CD8-positive, alpha-beta memory T cell (primary cell): Measurements from ENCODE around the gene PALLD. TPM values are rescaled to one million over a fixed set of nuclear protein-coding genes. Genes with fewer than 3 reads are reported as not detected.

Experiments
- CTCF ChIA-PET: fragments of 350-600 bp; sonication (Branson Sonifier 250); formaldehyde crosslinking; loops from one replicate; lab custom pipeline; 2021; ENCODE audit warnings: antibody characterized with exemption; lab: Charles Lee
- POLR2A ChIA-PET: fragments of 350-600 bp; sonication (Branson Sonifier 250); formaldehyde crosslinking; loops from one replicate; lab custom pipeline; 2021; ENCODE audit warnings: antibody characterized with exemption; lab: Charles Lee
- DNase-seq, 5 donors: peaks; one replicate each; pipeline versions ENCODE4 v3.0.0 to v3.0.0-alpha.2; 2020 to 2022; ENCODE audit warnings: mixed read lengths in 1 of 5
- H3K27ac ChIP-seq: one replicate; pipeline ENCODE4 v1.7.0; 2013; ENCODE audit warnings: low read depth, mild to moderate bottlenecking, low read length, moderate library complexity
- H3K27me3 ChIP-seq: 2 replicates; pipeline ENCODE4 v1.7.0; 2013; ENCODE audit warnings: low read length, mild to moderate bottlenecking; ENCODE audit not compliant: insufficient read depth, poor library complexity, severe bottlenecking
- H3K36me3 ChIP-seq: 2 replicates; pipeline ENCODE4 v1.7.0; 2013; ENCODE audit warnings: mild to moderate bottlenecking, low read length, moderate library complexity; ENCODE audit not compliant: insufficient read depth
- H3K4me1 ChIP-seq: 2 replicates; pipeline ENCODE4 v1.7.0; 2013; ENCODE audit warnings: mild to moderate bottlenecking, low read length, moderate library complexity; ENCODE audit not compliant: insufficient read depth
- H3K4me3 ChIP-seq: 2 replicates; pipeline ENCODE4 v1.7.0; 2013; ENCODE audit warnings: mild to moderate bottlenecking, low read length
- H3K9me3 ChIP-seq: 2 replicates; pipeline ENCODE4 v1.7.0; 2013; ENCODE audit warnings: mild to moderate bottlenecking, low read length
- H3K27ac Mint-ChIP-seq, 8 donors: one replicate each; pipeline ENCODE4 v1.8.0; 2020 to 2021; ENCODE audit warnings: mixed read lengths in 8 of 8, mild to moderate bottlenecking in 6 of 8, inconsistent platforms in 3 of 8, moderate library complexity in 3 of 8
- H3K27me3 Mint-ChIP-seq, 2 donors: one replicate each; pipeline ENCODE4 v1.8.0; 2020 to 2021; ENCODE audit warnings: mixed read lengths in 2 of 2, mild to moderate bottlenecking in 1 of 2, moderate library complexity in 1 of 2
- H3K36me3 Mint-ChIP-seq, 3 donors: one replicate each; pipeline ENCODE4 v1.8.0; 2020 to 2021; ENCODE audit warnings: mixed read lengths in 3 of 3, inconsistent platforms in 1 of 3, mild to moderate bottlenecking in 1 of 3
- H3K4me1 Mint-ChIP-seq, 3 donors: one replicate each; pipeline ENCODE4 v1.8.0; 2020 to 2021; ENCODE audit warnings: mixed read lengths in 3 of 3, inconsistent platforms in 1 of 3, mild to moderate bottlenecking in 1 of 3
- H3K4me3 Mint-ChIP-seq, 7 donors: one replicate each; pipeline ENCODE4 v1.8.0; 2020 to 2021; ENCODE audit warnings: mixed read lengths in 7 of 7, mild to moderate bottlenecking in 6 of 7, moderate library complexity in 4 of 7, inconsistent platforms in 2 of 7
- H3K9me3 Mint-ChIP-seq, 5 donors: one replicate each; pipeline ENCODE4 v1.8.0; 2020 to 2022; ENCODE audit warnings: mixed read lengths in 5 of 5, mild to moderate bottlenecking in 3 of 5, moderate library complexity in 2 of 5, inconsistent platforms in 1 of 5
- polyA plus RNA-seq: library from polyadenylated mRNA; unstranded; fragments of 300-500 nt; fragmentation: Illumina TruSeq; gene quantifications from one replicate; pipeline ENCODE4 v1.2.3, GENCODE V29; 2021
- total RNA-seq, 2 experiments: library from RNA; stranded (reverse); gene quantifications; one replicate each; pipeline ENCODE4 v1.2.3, GENCODE V29; 2021

The PALLD gene
- total and polyA plus RNA-seq, 3 experiments from 2014 or later, result 0.35 to 0.97 (median 0.47) TPM

DNA sequence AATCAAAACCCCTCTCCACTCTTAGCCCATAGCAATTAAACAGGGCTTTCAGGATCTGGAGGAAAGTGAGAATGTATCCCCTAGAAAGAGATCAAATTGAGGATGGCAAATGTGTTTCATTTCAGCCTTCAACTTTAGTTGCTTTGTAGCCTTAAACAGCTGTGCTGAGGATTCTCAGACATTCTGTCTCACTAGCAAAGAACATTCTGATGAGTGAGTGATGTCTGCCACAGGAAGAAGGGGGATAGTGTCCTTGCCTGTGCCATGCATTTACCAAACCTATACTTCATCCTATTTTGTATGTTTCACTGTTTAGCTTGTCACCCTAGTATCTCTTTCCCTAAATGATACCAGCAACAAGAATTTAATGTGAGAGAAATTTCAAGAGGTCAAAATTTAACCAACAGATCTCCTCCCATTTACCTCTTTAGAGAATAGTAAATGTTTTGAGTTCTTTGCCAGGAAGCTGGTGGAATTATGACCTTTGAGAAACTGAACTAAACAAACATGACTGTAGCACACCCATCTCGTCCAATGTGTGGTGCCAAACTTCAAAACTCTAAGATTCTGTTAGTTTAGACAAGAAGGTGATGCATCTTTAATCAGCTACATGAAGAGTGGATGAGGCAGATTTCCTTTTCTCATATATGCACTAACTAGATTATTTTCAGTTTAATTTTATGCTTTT lies 165.6 kb downstream of the PALLD start:
- Histone ChIP-seq H3K27me3 (no peaks in the 10 kb centered on the region), H3K4me3 (no peak overlapping the region), H3K36me3 (no peaks in the 10 kb centered on the region), H3K27ac (no peak overlapping the region), H3K4me1 (no peaks in the 10 kb centered on the region), H3K9me3 (no peaks in the 10 kb centered on the region)
- no peaks in the 10 kb centered on the region for H3K9me3 Mint-ChIP-seq
- no peaks in the 10 kb centered on the region for H3K4me1 Mint-ChIP-seq
- H3K36me3 Mint-ChIP-seq, result no peaks in the 10 kb centered on the region
- no peak overlapping the region for H3K4me3 Mint-ChIP-seq
- no peak for DNase-seq
- ChIA-PET CTCF (no interaction called here), POLR2A (no interaction called here)
- peaks cover 1 to 3% of the 10 kb centered on the region in 2 donors for H3K27me3 Mint-ChIP-seq
- no peak overlapping the region for H3K27ac Mint-ChIP-seq

- no peak overlapping the region for H3K4me3 ChIP-seq
- H3K27ac ChIP-seq, result no peak overlapping the region
- H3K27ac Mint-ChIP-seq, result no peak overlapping the region
- H3K4me1 Mint-ChIP-seq, result no peaks in the 10 kb centered on the region
- H3K4me1 ChIP-seq, result no peaks in the 10 kb centered on the region
- no peaks in the 10 kb centered on the region for H3K27me3 ChIP-seq
- H3K27me3 Mint-ChIP-seq, result peaks cover 0 to 1% of the 10 kb centered on the region in 2 donors
- no peaks in the 10 kb centered on the region for H3K36me3 ChIP-seq
- ChIA-PET CTCF (no interaction called here), POLR2A (no interaction called here)
- no peak overlapping the region for H3K4me3 Mint-ChIP-seq
- H3K9me3 ChIP-seq, result no peaks in the 10 kb centered on the region
- no peak for DNase-seq
- no peaks in the 10 kb centered on the region for H3K36me3 Mint-ChIP-seq
- H3K9me3 Mint-ChIP-seq, result no peaks in the 10 kb centered on the region
Observed at GRCh38 chr4:168664242-168664891, 167.5 kb downstream of the PALLD start.

DNA sequence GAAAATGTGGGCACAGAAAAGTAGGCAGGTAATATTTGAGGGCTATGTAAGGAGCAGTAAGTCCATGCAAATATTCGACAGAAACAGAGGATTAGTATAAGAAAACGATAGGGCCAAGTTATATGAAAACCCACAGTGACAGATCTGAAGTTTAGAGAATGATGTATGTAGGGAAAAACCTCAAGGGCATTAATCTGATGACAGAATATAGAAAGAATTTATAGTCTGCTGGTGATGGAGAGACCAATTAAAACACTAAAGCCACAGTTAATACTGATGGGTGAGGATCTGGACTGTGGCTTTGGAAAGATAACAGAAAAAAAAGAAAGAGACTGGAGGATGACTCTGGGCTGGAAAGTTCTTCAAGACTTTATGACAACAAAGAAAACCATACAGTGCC lies 169.7 kb downstream of the PALLD start:
- Mint-ChIP-seq H3K4me1 (no peaks in the 10 kb centered on the region), H3K27me3 (peaks cover 0 to 1% of the 10 kb centered on the region in 2 donors), H3K36me3 (no peaks in the 10 kb centered on the region), H3K9me3 (no peaks in the 10 kb centered on the region), H3K4me3 (no peak overlapping the region), H3K27ac (no peak overlapping the region)
- POLR2A ChIA-PET, result no interaction called here
- Histone ChIP-seq H3K9me3 (no peaks in the 10 kb centered on the region), H3K4me1 (no peaks in the 10 kb centered on the region), H3K27ac (no peak overlapping the region), H3K27me3 (no peaks in the 10 kb centered on the region), H3K4me3 (no peak overlapping the region), H3K36me3 (no peaks in the 10 kb centered on the region)
- DNase-seq, result no peak
- CTCF ChIA-PET, result no interaction called here

GRCh38 chr4:168667376-168667775 lies 170.5 kb downstream of the PALLD start:
- H3K9me3 Mint-ChIP-seq, result no peaks in the 10 kb centered on the region

GRCh38 chr4:168667921-168668320 lies 171.1 kb downstream of the PALLD start:
- Histone ChIP-seq H3K9me3 (no peaks in the 10 kb centered on the region), H3K4me1 (no peaks in the 10 kb centered on the region), H3K27me3 (no peaks in the 10 kb centered on the region), H3K36me3 (no peaks in the 10 kb centered on the region), H3K4me3 (no peak overlapping the region), H3K27ac (no peak overlapping the region)
- H3K36me3 Mint-ChIP-seq, result no peaks in the 10 kb centered on the region
- POLR2A ChIA-PET, result no interaction called here
- no peaks in the 10 kb centered on the region for H3K4me1 Mint-ChIP-seq
- H3K9me3 Mint-ChIP-seq, result no peaks in the 10 kb centered on the region
- DNase-seq, result no peak
- H3K4me3 Mint-ChIP-seq, result no peak overlapping the region
- no peaks in the 10 kb centered on the region for H3K27me3 Mint-ChIP-seq
- H3K27ac Mint-ChIP-seq, result peak overlapping the region in 1 of 8 donors; percentile 39
- CTCF ChIA-PET, result no interaction called here

More at GRCh38 chr4:168667376-168667775, 170.5 kb downstream of the PALLD start:
- Histone ChIP-seq H3K9me3 (no peaks in the 10 kb centered on the region), H3K27ac (no peak overlapping the region), H3K4me3 (no peak overlapping the region), H3K36me3 (no peaks in the 10 kb centered on the region), H3K27me3 (no peaks in the 10 kb centered on the region), H3K4me1 (no peaks in the 10 kb centered on the region)
- no peaks in the 10 kb centered on the region for H3K36me3 Mint-ChIP-seq
- no peaks in the 10 kb centered on the region for H3K27me3 Mint-ChIP-seq
- CTCF ChIA-PET, result no interaction called here
- no peak overlapping the region for H3K4me3 Mint-ChIP-seq
- no peak for DNase-seq
- POLR2A ChIA-PET, result no interaction called here
- H3K4me1 Mint-ChIP-seq, result no peaks in the 10 kb centered on the region
- peak overlapping the region in 1 of 8 donors; percentile 15 for H3K27ac Mint-ChIP-seq

DNA sequence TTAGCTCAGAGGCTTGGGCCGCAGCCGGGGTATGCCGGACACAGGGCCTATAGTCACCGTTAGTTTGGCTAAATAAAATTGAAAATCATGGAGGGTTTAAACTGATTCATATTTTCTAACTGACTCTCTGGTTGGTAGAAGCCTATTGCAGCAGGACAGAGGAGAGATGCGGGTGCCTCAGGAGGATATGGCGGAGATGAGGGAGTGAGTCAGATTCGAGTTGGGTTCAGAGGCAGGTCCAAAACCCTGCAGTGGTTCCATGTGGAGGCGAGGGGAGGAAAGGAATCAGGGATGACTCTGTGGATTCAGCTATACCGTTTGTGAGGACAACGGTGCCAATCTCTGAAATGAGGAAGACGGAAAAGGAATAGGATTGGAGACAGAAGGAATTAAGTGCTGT lies 176.6 kb downstream of the PALLD start:
- no peak overlapping the region for H3K27ac Mint-ChIP-seq
- Histone ChIP-seq H3K27me3 (no peaks in the 10 kb centered on the region), H3K9me3 (no peaks in the 10 kb centered on the region), H3K36me3 (no peaks in the 10 kb centered on the region), H3K4me3 (no peak overlapping the region), H3K27ac (no peak overlapping the region), H3K4me1 (no peaks in the 10 kb centered on the region)
- peaks cover 0 to 2% (median 0%) of the 10 kb centered on the region in 5 donors for H3K9me3 Mint-ChIP-seq
- no peaks in the 10 kb centered on the region for H3K36me3 Mint-ChIP-seq
- no peak for DNase-seq
- ChIA-PET CTCF (no interaction called here), POLR2A (no interaction called here)
- no peaks in the 10 kb centered on the region for H3K4me1 Mint-ChIP-seq
- peaks cover 0 to 16% of the 10 kb centered on the region in 2 donors for H3K27me3 Mint-ChIP-seq
- H3K4me3 Mint-ChIP-seq, result no peak overlapping the region

GRCh38 chr4:168674077-168674747 lies 177.4 kb downstream of the PALLD start:
- no peaks in the 10 kb centered on the region for H3K9me3 ChIP-seq

GRCh38 chr4:168674866-168675265 lies 178.0 kb downstream of the PALLD start:
- CTCF ChIA-PET, result no interaction called here
- POLR2A ChIA-PET, result no interaction called here
- Mint-ChIP-seq H3K27me3 (peaks cover 0 to 16% of the 10 kb centered on the region in 2 donors), H3K9me3 (peaks cover 0 to 2% (median 0%) of the 10 kb centered on the region in 5 donors), H3K4me3 (no peak overlapping the region), H3K4me1 (no peaks in the 10 kb centered on the region), H3K27ac (no peak overlapping the region), H3K36me3 (no peaks in the 10 kb centered on the region)
- Histone ChIP-seq H3K27ac (no peak overlapping the region), H3K4me1 (no peaks in the 10 kb centered on the region), H3K27me3 (no peaks in the 10 kb centered on the region), H3K36me3 (no peaks in the 10 kb centered on the region), H3K9me3 (no peaks in the 10 kb centered on the region), H3K4me3 (no peak overlapping the region)
- no peak for DNase-seq

More at GRCh38 chr4:168674077-168674747, 177.4 kb downstream of the PALLD start:
- CTCF ChIA-PET, result no interaction called here
- H3K9me3 Mint-ChIP-seq, result peaks cover 0 to 2% (median 0%) of the 10 kb centered on the region in 5 donors
- Histone ChIP-seq H3K36me3 (no peaks in the 10 kb centered on the region), H3K4me1 (no peaks in the 10 kb centered on the region), H3K27me3 (no peaks in the 10 kb centered on the region), H3K4me3 (no peak overlapping the region), H3K27ac (no peak overlapping the region)
- no peak overlapping the region for H3K27ac Mint-ChIP-seq
- peaks cover 0 to 16% of the 10 kb centered on the region in 2 donors for H3K27me3 Mint-ChIP-seq
- DNase-seq, result no peak
- H3K36me3 Mint-ChIP-seq, result no peaks in the 10 kb centered on the region
- POLR2A ChIA-PET, result no interaction called here
- no peaks in the 10 kb centered on the region for H3K4me1 Mint-ChIP-seq
- no peak overlapping the region for H3K4me3 Mint-ChIP-seq
